Smooth muscle cell (in vitro differentiated cells): ENCODE measurements around the gene PACRG. TPM values are rescaled to one million over a fixed set of nuclear protein-coding genes. Genes with fewer than 3 reads are reported as not detected.

Experiments
- DNase-seq: peaks from one replicate; lab custom pipeline; 2025; ENCODE audit not compliant: unreplicated experiment; lab: John Stamatoyannopoulos, UW
- H2AFZ ChIP-seq: fragments of 200-600 bp; sonication (generic); 2 replicates; pipeline ENCODE4 v1.6.0; 2016; ENCODE audit warnings: antibody characterized with exemption, low read depth, mild to moderate bottlenecking
- H3F3A ChIP-seq: fragments of 200-600 bp; sonication (generic); 2 replicates; pipeline ENCODE4 v1.6.0; 2017; ENCODE audit warnings: antibody characterized with exemption, low read depth
- H3K27ac ChIP-seq: fragments of 200-600 bp; sonication (generic); 2 replicates; pipeline ENCODE4 v1.5.1; 2016; ENCODE audit warnings: low read depth, mild to moderate bottlenecking
- H3K27me3 ChIP-seq: fragments of 200-600 bp; sonication (generic); 2 replicates; pipeline ENCODE4 v1.6.1; 2016; ENCODE audit warnings: low read depth, mild to moderate bottlenecking
- H3K36me3 ChIP-seq: fragments of 200-600 bp; sonication (generic); 2 replicates; pipeline ENCODE4 v1.5.1; 2016; ENCODE audit warnings: low read depth
- H3K4me1 ChIP-seq: fragments of 200-600 bp; sonication (generic); 2 replicates; pipeline ENCODE4 v1.5.1; 2016; ENCODE audit warnings: low read depth
- H3K4me2 ChIP-seq: fragments of 200-600 bp; sonication (generic); 2 replicates; pipeline ENCODE4 v1.6.0; 2016; ENCODE audit warnings: mild to moderate bottlenecking
- H3K4me3 ChIP-seq: fragments of 200-600 bp; sonication (generic); 2 replicates; pipeline ENCODE4 v1.5.1; 2016; ENCODE audit warnings: mild to moderate bottlenecking
- H3K79me2 ChIP-seq: fragments of 200-600 bp; sonication (generic); 2 replicates; pipeline ENCODE4 v1.6.0; 2016; ENCODE audit warnings: low read depth, mild to moderate bottlenecking
- H3K9ac ChIP-seq: fragments of 200-600 bp; sonication (generic); 2 replicates; pipeline ENCODE4 v1.6.0; 2016; ENCODE audit warnings: low read depth
- H3K9me3 ChIP-seq: fragments of 200-600 bp; sonication (generic); replicated peaks from 2 replicates; pipeline ENCODE4 v1.5.1; 2016; ENCODE audit warnings: low read depth
- H4K20me1 ChIP-seq: fragments of 200-600 bp; sonication (generic); 2 replicates; pipeline ENCODE4 v1.6.0; 2016; ENCODE audit warnings: low read depth
- WGBS: methylation state at CpG from one replicate; pipeline ENCODE4 v1.1.7; 2016; ENCODE audit warnings: low lambda C conversion rate; 5-methylcytosine and 5-hydroxymethylcytosine counted together
- polyA plus RNA-seq: library from polyadenylated mRNA; unstranded; fragments of >200 nt; fragmentation: Nextera tagmentation; extraction: Ambion mirVana; gene quantifications from 2 replicates; pipeline ENCODE4 v1.2.1, GENCODE V29; 2016
- total RNA-seq: library from RNA; depleted of rRNA; stranded (reverse); fragments of >200 nt; gene quantifications from 2 replicates; pipeline ENCODE4 v1.2.3, GENCODE V29; 2014
- TF ChIP-seq, protein P1 (sequence below): fragments of 200-600 bp; sonication (generic); IDR thresholded peaks from 2 replicates; pipeline ENCODE4 v1.5.1; 2017; ENCODE audit warnings: borderline replicate concordance, mild to moderate bottlenecking, antibody characterized with exemption; ENCODE audit not compliant: insufficient read depth, poor library complexity, severe bottlenecking

PACRG gene
- total and polyA plus RNA-seq, 2 experiments from 2014 or later, result not detected

DNA sequence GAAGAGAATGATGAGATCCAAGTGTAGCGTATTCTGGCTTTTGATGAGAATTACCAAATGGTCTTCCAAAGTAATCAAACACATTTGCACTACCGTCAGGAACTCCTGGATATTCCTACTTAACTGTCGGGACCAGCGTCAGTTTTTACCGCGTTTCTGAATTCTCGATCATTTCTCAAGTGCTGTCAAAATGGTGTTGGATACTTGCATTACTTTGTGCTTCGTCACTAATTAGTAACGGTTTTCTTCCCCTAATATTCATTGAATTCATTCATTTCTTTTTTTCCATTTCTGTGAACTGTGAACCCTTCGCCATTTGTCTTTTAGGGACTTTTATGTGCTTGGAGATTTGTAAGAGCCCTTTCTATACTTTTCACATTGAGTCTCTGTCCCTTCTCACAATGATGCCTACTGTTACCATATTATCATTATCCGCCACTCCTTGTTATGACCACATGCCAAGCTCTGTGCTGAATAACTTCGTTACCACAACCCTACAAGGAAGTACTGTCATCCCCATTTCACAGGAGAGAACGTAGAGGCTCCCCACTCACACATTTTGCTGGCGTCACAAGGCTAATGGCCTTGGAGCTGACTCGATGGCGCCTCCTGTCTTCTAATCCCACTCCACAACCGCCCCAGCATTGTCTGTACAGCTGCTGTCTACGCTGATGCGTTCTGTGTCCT, 612.6 kb downstream of the PACRG start:
- Histone ChIP-seq H3K4me1 (peaks cover 8% of the 10 kb centered on the region), H3K79me2 (no peaks in the 10 kb centered on the region), H3K4me2 (no peak overlapping the region), H3K27ac (no peak overlapping the region), H3K36me3 (no peaks in the 10 kb centered on the region), H3K4me3 (no peak overlapping the region), H3K27me3 (no peaks in the 10 kb centered on the region), H3K9ac (no peak overlapping the region), H3F3A (no peaks in the 10 kb centered on the region), H3K9me3 (no peaks in the 10 kb centered on the region), H2AFZ (no peak overlapping the region), H4K20me1 (no peaks in the 10 kb centered on the region)
- TF ChIP-seq, protein P1, sequence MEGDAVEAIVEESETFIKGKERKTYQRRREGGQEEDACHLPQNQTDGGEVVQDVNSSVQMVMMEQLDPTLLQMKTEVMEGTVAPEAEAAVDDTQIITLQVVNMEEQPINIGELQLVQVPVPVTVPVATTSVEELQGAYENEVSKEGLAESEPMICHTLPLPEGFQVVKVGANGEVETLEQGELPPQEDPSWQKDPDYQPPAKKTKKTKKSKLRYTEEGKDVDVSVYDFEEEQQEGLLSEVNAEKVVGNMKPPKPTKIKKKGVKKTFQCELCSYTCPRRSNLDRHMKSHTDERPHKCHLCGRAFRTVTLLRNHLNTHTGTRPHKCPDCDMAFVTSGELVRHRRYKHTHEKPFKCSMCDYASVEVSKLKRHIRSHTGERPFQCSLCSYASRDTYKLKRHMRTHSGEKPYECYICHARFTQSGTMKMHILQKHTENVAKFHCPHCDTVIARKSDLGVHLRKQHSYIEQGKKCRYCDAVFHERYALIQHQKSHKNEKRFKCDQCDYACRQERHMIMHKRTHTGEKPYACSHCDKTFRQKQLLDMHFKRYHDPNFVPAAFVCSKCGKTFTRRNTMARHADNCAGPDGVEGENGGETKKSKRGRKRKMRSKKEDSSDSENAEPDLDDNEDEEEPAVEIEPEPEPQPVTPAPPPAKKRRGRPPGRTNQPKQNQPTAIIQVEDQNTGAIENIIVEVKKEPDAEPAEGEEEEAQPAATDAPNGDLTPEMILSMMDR, result peak; percentile 4
- 96% methylated on average over 19 of the region's 19 CpGs for WGBS
- no peak for DNase-seq

- TF ChIP-seq, protein P1, result no peak
- no peak overlapping the region for H3K4me2 ChIP-seq
- H3K4me3 ChIP-seq, result no peak overlapping the region
- no peak for DNase-seq
- no peak overlapping the region for H3K9ac ChIP-seq
- no peaks in the 10 kb centered on the region for H3K27me3 ChIP-seq
- no peaks in the 10 kb centered on the region for H3K79me2 ChIP-seq
- 79% methylated on average over 16 of the region's 16 CpGs for WGBS
- H4K20me1 ChIP-seq, result no peaks in the 10 kb centered on the region
- no peak overlapping the region for H3K27ac ChIP-seq
- H2AFZ ChIP-seq, result no peak overlapping the region
- no peaks in the 10 kb centered on the region for H3F3A ChIP-seq
- H3K4me1 ChIP-seq, result peaks cover 10% of the 10 kb centered on the region
- H3K36me3 ChIP-seq, result no peaks in the 10 kb centered on the region
- no peaks in the 10 kb centered on the region for H3K9me3 ChIP-seq
Observed at GRCh38 chr6:163341224-163342061, 613.7 kb downstream of the PACRG start.

DNA sequence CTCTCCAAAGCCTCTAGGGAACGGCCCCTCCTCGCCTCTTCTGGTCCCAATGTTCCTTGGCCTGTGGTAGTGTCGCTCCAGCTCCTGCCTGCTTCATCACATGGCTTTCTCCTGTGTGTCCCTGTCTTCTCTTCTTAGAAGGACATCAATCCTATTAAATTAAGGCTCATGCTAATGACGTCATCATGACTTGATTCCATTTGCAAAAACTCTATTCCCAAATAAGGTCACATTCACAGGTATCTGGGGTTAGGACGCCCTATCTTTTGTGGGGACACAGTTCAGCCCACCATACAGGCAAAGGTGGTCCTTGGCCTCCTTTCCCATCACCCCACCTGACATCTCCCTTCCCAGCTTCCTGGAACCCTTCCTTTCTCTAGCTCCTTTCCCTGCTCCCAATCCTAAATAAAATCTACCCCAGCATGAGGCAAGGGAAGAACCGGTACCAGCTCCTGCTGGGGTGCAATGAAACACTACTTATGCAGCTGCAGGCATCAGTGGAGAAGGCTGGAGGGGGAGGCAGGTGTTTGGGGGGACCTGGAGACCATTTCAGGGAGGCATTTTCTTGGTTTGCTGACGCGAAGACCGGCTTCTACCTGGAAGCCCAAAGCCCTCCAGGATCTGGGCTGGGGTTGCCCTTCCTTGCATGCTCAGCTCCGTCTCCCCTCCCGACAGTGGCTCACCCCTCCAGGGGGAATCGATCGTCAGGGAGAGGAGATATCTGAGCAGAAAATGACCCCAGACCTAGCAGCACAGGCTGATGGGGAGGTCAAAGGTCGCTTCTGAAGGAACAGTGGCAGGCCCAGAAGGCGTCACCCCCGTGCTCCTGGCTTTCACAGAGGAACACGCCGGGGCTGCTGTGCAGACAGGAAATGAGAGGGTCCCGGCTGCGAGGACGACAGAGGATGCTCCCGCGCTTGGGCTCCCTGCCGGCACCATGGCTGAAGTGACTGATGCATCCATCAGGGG, 615.1 kb downstream of the PACRG start:
- H4K20me1 ChIP-seq, result no peaks in the 10 kb centered on the region
- TF ChIP-seq, protein P1, result no peak
- no peak overlapping the region for H3K27ac ChIP-seq
- no peak overlapping the region for H3K9ac ChIP-seq
- H3K27me3 ChIP-seq, result no peaks in the 10 kb centered on the region
- no peak for DNase-seq
- no peaks in the 10 kb centered on the region for H3K36me3 ChIP-seq
- H3K4me1 ChIP-seq, result peaks cover 20% of the 10 kb centered on the region
- H3F3A ChIP-seq, result no peaks in the 10 kb centered on the region
- H2AFZ ChIP-seq, result no peak overlapping the region
- H3K79me2 ChIP-seq, result no peaks in the 10 kb centered on the region
- H3K9me3 ChIP-seq, result no peaks in the 10 kb centered on the region
- 93% methylated on average over 24 of the region's 24 CpGs for WGBS
- no peak overlapping the region for H3K4me2 ChIP-seq
- no peak overlapping the region for H3K4me3 ChIP-seq
